NCI-H774 (cell line): Measurements from ENCODE around the gene TKTL1.
"Not testable (repeated sequence)": the region's sequence is repeated elsewhere in the genome, so short reads cannot be mapped to it uniquely, and the experiment has no call there.

Source experiments
- DNase-seq: peaks from one replicate; lab custom pipeline; 2025; lab: John Stamatoyannopoulos, UW

Gene TKTL1

GRCh38 chrX:154309041-154309775, 13.6 kb downstream of the TKTL1 start:
- DNase-seq: no peak

DNA sequence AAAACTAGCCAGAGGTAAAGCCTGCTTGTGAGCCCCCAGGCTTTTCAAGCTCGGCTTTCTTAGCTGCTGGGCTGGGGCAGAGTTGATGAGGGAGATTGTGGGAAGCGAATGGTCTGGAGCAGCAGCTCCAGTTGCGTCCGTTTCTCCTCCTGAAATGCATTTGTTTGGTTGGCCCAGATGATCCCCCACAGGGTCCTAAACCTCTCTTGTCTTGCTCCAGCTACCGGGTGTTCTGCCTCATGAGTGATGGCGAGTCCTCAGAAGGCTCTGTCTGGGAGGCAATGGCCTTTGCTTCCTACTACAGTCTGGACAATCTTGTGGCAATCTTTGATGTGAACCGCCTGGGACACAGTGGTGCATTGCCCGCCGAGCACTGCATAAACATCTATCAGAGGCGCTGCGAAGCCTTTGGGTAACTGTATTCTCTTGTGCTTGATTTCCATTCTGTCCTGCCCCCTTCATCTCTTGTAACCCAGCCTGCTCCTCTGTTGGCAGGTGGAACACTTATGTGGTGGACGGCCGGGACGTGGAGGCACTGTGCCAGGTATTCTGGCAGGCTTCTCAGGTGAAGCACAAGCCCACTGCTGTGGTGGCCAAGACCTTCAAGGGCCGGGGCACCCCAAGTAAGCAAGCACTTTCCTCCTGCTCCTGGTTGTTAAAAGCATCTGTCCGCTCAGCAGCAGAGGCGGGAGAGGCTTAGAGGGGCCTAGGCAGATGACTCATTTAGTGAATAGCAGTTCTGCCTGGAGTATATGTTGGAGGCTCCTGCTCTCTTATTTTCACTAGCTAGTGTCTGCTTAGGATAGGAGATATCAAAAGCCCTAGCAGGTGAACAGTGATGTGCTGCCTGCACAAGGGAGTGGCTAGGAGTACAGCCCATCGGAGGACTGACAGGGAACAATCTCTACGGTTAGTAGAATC, 15.3 kb downstream of the TKTL1 start:
- no peak for DNase-seq

DNA sequence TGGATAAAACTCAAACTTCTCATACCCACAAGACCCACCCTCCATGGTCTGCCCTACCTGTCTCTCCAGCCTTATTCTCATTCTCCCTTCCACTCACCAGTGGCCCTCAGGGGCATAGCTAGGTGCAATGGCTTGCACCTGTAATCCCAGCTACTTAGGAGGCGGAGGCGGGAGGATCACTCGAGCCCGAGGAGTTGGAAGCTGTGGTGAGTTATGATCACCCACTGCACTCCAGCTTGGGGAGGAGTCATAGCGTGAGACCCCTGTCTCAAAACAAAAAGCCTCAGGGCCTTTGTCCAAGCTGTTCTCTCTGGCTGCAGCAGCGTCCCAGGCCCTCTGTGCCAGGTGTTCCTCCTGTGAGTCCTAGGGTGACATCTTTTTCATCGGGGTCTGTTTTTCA, 16.5 kb downstream of the TKTL1 start:
- DNase-seq: no peak

DNA sequence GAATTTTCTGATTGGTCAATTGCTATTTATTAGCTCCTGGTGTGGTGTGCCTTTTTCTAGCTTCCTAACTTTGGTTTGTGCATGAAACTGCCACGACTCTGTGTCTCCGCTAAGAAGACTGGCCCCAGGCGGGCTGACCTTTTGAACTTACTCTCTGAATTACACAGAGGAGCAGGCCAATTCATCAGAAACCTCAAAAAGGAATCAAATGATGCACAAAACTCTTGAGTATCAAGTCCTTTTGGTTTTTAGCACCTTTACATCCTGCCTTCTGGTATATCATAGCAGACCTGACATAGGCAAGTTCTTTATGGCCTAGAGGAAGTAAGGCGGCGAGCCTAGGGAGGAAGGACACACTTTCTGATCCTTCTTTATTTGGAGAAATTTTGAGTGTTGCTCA, 17.6 kb downstream of the TKTL1 start:
- DNase-seq: no peak

- DNase-seq: no peak
Measured at GRCh38 chrX:154315416-154315815, 19.8 kb downstream of the TKTL1 start.

DNA sequence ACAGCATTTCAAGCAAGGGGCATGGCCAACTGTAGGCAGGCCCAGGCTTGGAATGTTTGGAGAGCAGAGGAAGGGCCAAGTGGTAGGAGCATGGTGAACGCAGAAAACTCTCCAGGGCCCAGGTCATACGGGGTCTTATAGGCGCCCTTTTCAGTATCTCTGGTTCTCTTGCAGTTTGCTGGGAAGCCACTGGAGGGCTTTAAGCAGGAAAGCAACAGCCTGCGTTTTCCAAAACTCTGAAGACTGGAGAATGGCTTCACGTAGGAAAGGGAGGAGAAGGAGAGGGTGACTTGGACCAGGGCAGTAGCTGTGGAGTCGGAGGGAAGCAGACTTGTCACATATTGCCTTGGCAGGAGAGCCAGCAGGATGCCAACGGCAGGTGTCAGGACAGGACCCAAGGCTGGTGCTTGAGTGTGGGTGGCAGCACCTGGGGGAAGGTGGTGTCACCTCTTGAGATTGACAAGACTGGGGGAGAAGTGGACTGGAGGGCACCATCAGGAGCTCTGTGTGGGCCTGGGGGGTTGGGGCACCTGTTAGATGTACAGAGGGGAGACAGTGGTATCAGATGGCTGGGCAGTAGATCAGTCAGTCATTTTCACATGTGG, 21.9 kb downstream of the TKTL1 start:
- no peak for DNase-seq

DNA sequence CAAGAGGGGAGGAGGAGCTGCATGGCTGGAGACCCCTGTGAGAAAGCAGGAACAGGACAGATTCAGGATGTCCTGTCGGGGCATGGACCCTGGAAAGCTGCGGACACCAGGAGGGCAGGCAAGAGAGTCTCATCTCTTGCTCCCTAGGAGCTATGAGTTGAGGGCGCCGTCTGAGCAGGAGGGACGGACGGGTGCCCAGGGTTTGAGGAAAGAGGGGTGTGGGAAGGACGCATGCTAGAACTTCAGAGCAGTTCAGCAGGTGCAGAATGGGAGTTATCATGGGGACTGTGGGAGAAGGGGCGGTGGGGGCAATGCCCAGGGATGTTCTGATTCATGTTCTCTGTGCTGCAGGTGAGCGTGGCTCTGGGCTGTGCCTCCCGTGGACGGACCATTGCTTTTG, 24.8 kb downstream of the TKTL1 start:
- no peak for DNase-seq

GRCh38 chrX:154321152-154321551, 25.6 kb downstream of the TKTL1 start:
- DNase-seq: no peak

- no peak for DNase-seq
Measured at GRCh38 chrX:154321594-154321993, 26.0 kb downstream of the TKTL1 start.

DNA sequence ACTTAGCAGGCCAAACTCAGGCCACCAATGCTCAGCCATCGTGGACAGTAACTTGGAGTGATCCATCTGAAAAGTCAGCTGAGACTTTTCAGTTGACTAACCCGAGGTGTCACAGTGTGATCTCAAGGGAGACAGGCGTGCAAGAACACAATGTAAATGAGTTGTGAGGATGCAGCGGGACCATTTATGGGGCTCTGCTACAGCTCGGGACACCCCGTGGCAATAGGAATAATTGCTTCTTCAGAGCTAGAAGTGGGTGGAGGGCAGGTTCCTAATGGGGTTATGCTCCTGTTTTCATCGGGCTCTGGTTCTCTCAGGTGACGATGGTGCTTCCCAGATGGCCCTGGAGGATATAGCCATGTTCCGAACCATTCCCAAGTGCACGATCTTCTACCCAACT, 27.3 kb downstream of the TKTL1 start:
- no peak for DNase-seq

- no peak for DNase-seq
Measured at GRCh38 chrX:154323537-154323936, 27.9 kb downstream of the TKTL1 start.

DNA sequence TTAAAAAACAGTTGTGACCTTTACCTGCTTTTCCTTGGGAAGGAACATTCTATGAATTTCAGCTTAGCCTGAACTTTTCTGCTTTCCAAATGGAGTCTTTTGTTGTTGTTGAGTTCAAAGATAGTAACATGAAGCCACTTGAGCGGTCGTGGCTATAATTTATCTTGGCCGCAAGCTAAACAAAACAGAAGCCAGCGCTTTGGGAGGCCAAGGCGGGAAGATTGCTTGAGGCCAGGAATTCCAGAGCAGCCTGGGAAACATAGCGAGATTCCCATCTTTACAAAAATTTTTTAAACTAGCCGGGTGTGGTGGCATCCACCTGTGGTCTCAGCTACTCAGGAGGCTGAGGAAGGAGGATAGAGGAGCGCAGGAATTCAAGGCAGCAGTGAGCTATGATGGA, 29.9 kb downstream of the TKTL1 start:
- DNase-seq: no peak

- no peak for DNase-seq
Measured at GRCh38 chrX:154327038-154327820, 31.6 kb downstream of the TKTL1 start.

GRCh38 chrX:154328646-154329045, 33.1 kb downstream of the TKTL1 start:
- no peak for DNase-seq

- no peak for DNase-seq
Measured at GRCh38 chrX:154329294-154329693, 33.7 kb downstream of the TKTL1 start.

DNA sequence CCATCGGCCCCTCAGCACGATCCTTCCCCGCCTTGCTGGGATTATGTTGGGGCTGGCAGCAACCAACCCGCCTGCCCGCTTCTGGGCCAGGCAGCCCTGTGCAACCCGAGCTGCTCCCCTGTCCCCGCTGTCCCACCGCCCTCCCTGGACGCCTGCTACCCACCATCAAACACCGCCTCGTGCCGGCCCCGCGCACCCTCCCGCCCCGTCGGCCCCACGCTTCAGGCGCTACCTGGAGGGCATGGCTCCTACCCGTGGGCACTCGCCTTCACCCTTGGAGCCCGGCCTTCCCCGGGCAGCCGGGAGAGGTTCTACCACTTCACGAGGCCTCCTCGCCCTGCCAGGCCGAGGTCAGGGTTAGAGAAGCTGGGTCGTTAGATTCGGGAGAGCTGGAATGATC, 37.0 kb downstream of the TKTL1 start:
- DNase-seq: no peak

- DNase-seq: no peak
Measured at GRCh38 chrX:154333116-154333515, 37.5 kb downstream of the TKTL1 start.

DNA sequence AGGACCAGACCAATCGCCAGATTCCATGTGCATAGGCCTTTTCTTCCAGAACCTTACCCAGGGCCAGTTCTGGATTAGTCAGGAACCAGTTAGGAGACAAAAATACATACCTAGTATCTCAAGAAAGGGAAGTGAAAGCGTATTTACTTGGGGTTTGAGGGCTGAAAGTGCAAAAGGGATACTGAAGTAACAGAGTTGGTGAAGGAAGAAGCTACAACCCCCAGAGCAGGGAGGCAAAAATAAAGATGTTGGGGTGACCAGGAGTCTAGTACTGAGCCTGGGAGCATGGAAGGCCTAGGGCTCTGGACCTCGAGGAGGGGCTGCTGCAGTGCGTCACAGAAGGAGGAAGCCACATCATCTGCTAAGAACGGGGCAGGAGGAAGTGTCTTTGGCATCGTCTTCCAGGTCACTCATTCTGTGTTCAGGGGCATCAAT, 38.3 kb downstream of the TKTL1 start:
- DNase-seq: no peak

DNA sequence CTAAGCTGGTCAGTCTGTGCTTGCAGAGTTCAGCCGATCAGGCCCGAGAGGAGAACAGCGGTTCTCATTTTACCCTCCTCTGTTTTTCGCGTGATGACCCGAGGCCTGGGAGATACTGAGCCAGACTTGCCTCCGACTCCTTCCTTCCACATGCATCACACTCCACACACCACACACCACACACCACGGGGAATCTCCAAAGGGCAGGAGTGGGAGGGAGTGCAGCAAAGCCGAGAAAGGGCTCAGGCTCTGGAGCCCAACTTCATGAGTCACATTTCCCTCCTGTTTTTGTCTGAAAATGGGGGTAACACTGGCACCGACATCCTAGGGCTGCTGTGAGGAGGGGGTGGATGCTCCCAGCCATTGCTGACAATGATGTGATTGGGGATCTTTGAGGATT, 38.9 kb downstream of the TKTL1 start:
- no peak for DNase-seq

- DNase-seq: not testable (repeated sequence)
Measured at GRCh38 chrX:154341399-154342298, 46.1 kb downstream of the TKTL1 start.

GRCh38 chrX:154343063-154343462, 47.5 kb downstream of the TKTL1 start:
- DNase-seq: not testable (repeated sequence)
